ENCODE results near the gene CCDC78. TPM values are rescaled to one million over a fixed set of nuclear protein-coding genes. Genes with fewer than 3 reads are reported as not detected.
A peak's percentile ranks its signal among the peaks of the same experiment; 100 is the strongest.

The CCDC78 gene
- total RNA-seq, 1 donor from 2014 or later, result 0.24 TPM

DNA sequence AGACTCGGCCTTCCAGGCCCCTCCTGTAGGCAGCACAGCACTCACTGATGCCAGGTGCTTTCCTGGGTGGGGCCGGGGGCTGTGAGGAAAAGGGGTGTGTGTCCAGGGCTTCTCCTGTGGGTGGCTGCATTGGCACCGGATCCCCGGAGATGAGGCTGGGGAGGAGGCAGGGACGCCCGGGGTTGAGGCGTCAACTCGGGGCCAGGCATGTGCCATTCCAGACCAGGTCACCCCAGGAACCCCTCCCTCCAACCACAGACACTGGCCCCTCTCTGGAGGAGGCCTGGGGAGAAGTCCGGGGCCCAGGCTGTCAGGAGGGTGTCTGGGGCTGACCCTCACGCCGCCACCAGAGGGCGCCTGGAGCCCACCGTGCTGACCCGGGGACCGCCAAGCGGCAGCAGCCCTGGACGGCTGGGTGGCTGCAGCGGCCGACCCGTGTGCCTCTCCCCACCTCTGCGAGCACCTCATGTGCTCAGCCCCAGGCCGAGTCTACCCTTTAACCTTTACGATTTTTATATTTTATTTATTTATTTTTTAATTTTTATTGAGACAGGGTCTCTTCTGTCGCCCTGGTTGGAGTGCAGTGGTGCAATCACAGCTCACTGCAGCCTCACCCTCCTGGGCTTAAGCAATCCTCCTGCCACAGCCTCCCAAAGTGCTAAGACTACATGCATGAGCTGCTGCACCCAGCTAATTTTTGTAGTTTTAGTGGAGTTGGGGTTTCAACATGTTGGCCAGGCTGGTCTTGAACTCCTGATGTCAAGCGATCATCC, 14.5 kb downstream of the CCDC78 start:
- peak; percentile 54 for DNase-seq (ENCODE audit: low spot score)

DNA sequence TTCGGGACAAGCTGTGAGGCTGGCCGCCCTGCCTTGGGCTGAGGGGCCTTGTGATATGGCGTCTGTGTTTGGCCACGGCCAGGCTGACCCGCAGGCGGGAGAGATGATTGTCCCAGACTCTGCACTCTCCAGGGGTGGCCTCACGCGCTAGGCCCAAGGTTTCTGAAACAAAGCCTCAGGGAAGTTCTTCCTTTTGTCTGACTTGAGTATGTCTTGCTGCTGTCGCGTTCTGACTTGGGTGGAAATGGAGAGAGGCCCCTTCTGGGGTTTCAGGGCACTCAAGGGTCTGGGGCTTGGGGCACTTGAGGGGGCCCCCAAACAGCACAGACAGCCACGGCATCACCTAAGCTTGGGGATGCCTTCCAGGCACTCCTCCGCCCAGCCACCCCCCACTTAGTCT, 15.2 kb downstream of the CCDC78 start:
- DNase-seq (ENCODE audit: low spot score), result no peak

DNA sequence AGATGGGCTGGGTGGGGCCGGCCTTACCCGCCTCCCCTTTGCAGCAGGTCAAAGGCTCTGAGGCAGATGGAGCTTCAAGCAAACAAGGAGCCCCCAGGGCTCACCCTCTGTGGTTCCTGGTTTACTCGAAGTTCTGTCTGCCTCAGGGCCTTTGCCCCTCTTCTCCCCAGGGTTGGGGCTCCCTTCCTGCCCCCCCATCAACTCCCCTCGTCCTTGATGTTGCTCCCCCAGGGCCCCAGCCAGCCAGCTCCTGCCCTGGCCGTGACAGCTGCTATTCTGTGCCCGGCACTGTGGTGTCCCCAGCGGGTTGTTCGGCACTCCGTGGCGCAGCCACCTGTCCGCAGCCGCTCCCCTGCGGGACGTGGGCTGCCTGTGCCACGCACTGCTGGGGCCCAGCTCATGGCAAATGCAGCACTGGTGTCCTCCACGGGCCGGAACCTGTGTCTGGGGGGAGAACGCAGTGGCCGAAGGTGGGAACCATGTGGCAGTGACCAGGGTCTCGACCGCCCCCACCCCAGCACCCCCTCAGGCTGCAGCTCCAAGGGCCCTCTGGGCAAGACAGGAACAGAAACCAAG, 15.7 kb downstream of the CCDC78 start:
- DNase-seq (ENCODE audit: low spot score), result no peak

DNA sequence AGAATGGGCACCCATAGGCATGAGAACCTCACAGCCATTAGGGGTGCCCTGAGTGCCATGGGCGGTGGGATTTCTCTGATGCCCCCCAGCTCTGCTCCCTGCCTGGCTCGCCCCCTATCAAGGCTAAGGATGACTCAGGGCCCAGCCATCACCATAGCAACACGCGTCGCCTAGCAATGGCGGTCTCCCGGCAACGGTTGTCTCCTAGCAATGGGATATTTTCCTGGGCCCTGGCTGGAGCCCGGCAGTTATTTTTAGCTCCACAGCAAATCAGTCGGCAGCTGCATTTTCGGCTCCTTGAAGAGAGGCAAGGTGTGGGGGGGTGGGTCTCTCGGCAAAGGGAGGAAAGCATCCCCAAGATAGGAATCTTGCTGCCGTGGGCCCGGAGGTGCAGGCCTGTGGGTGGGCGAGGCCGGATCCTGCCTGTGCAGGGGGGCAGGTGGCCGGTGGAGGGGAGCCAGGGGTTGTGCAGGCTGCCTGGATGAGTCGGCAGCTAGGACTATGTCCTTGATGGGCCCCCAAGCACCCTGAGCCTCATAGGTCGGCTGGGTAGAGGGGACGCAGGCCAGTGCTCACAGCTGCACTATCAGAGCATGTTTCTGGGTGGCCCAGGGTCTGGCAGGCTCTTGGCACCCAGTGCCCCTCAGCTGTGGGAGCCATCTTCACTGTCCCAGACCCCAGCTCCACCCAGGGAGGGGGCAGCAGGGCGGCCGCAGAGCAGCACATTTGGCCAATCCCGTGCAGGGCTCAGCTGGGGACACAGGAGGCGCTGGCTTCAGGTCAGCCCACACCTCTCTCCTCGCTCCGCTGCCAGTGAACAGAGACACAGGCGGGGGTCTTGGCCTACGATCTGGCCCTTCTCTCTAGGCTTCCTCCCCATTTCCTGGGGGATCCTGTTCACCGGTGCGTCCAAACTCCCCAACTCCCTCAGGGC, 16.4 kb downstream of the CCDC78 start:
- peak; percentile 63 for DNase-seq (ENCODE audit: low spot score)

DNA sequence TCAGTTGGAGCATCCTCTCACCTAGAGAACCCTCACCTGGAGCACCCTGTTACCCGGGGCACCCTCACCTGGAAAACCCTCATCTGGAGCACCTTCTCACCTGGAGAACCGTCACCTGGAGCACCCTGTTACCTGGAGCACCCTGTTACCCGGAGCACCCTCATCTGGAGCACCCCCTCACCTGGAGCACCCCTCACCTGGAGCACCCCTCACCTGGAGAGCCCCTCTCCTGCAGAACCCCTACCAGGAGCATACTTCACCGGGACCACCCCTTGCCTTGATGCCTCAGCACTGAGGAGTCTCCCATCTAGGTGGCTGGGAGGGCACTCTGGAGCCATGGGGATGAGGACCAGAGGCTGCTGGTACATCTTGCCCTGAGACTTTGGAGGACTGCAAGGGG, 17.3 kb downstream of the CCDC78 start:
- no peak for DNase-seq (ENCODE audit: low spot score)

DNA sequence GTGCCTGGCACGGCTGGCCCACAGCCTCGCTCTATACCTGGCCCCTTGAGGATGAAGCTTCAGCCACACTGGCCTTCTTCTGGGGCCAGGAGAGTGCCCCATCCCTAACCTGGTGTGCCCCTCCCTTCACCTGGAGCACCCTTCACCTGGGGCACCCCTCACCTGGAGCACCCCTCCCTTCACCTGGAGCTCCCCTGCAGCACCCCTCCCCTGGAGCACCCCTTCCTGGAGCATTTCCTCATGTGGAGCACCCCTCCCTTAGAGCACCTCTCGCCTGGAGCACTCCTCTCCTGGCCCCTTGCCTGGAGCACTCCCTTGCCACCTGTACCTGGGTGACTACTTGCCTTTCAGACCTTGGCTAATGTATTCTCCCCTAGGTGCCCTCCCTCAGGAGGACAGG, 18.2 kb downstream of the CCDC78 start:
- no peak for DNase-seq (ENCODE audit: low spot score)

DNA sequence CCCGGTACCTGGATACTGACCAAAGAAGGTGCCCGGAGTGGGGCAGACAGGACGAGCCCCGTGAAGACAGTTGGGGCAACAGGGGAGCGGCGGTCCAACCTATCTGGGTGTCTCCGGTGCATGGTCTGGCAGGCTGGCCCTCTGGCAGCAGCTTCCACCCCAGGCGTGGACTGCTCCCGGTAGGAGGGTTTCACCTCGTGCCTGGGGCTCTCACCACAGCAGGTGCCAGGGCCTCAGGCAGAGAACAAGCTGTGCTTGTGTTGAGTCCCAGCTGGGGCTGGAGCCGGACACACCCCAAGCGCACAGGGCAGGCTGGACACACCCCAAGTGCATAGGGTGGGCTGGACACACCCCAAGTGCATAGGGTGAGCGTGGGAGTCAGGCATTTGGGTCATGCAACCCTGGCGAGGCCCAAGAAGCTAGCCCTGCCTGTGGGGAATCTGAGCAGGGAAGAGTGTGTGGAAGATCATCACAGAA, 19.1 kb downstream of the CCDC78 start:
- DNase-seq (ENCODE audit: low spot score), result no peak

DNA sequence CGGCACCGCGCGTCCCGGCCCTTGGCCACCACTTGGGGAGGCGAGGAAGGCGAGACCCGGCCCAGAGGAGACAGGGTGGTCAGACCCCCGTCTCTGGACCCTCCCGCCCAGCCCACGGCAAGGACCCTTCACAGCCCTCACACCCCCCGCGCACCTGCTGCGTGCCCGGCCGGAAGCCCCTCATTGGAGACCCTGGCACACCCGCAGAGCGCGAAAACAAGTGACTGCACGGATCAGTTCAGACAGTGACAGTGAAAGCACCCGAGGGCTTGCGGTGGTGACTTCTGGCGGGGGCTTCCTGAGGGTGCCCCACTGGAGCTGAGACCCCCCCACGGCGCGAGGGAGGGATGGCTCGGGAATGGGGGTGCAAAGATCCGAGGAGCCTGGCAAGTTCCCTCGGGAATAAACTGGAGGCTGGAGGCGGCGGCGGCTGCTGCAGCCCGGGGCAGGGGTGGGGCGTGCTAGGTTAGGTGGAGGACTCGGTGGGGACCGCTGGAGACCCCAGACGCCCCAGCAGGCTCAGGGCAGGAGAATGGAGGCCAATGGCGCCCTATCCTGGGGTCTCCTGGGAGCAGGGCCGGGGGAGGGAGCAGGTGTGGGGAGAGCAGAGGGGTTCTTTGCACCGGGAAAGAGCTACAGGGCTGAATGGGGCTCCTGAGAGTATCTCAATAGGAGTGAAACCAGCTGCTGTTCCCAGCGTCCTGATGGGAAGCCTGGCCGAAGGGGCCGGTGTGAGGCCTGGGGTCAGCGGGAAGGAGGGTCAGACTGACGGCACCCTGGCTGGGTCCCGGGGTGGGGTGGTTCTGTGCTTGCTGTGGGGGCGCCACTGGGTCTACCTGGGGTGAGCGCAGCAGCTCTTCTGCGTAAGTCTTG, 19.8 kb downstream of the CCDC78 start:
- DNase-seq (ENCODE audit: low spot score), result no peak

DNA sequence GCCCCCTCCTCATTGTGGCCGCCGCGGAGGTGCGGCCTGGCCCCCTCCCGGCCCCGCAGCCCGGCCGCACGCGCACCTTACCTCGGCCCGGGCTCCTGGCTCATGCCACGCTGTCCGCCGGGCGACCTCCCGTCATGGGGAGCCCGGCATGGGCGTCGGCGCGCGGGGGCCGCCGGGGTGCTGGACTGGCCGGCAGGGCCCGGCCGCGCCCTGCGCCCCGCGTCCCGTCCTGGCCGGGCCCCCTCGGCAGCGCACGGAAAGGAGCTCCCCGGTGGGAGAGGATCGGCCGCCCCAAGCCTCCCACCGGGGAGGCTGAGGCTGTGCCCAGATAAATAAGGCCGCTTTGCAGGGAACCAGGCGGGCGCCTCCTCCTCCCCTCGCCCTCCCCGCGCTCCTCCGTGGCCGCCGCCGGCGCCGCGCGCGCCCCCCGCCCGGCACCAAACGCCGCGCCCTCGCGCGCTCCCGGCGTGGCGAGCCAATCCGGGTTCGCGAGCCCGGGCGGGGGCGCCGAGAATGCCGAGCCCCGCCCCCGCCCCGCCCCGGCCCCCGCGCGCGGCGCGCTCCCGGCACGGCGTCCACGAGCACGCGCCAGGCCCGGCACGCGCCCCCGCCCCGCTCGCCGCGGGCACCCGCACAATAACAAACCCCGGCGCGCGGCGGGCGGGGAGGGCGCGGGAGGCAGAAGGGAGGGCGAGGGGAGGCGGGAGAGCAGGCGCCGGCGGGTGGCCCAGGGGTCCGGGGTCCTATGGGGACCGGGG, 20.6 kb downstream of the CCDC78 start, which contains the start of gene FBXL16:
Gene FBXL16 (minus strand): TSS at position 371 of the 758 bp plus-strand sequence. CDS start 8,396 bp downstream, outside the sequence.
- DNase-seq (ENCODE audit: low spot score), result no peak

DNA sequence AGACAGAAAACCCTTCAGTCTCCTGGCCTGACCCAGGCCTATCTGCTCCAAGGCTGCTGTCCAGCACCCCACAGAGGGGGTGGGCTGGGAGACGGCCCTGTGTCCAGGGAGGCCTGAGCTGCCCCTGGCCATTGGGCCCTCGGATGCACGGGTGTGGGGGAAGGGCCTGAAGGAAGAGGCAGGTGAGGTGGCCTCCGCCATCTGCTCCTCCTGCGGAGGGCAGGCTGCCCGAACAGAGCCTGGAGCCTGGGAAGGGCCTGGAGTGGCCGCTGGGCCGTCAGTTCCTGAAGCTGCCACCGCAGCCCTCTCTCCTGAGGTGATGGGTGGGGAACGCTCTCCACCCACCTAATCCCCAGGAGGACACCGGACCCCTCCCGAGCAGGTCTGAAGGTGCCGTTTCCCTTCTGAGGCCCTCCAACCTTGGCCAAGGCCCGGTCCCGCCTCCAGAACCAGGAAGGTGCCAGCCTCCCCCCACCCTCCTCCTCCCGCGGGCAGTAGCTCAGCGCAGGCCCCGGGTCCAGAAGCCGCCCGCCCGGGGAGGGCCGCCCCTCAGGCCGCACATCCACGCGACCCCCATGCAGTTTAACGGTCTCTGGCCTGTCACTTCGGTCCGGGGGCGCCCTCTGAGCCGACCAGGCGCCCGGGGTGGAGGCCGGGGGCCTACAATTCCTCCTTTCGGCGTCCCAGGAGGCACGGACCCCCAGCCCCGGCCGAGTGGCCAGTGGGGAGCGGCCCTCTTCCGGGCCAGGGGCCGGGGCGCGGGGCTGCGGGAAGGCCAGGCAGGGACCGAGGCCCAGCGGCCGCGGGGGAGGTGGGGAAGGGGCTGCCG, 21.5 kb downstream of the CCDC78 start:
- DNase-seq (ENCODE audit: low spot score), result no peak

DNA sequence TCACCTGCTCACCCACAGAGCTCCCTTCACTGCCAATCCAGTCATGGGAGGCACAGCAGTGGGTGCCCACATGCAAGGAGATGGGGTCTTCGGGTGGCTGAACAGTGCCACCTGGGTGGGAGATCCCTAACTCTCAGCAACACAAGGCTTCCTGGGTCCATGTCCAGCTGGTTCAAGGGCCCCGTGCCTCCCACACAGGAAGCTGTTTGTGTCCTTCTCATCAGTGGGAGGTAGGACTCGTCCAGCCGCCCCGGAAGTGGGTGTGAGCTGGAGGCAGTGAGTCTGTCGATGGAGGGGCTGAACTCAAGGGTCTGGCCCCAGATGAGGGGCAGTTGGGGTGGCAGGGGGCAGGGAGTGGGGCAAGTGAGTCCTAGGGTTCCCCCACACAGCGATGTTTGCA, 22.2 kb downstream of the CCDC78 start:
- DNase-seq (ENCODE audit: low spot score), result no peak

DNA sequence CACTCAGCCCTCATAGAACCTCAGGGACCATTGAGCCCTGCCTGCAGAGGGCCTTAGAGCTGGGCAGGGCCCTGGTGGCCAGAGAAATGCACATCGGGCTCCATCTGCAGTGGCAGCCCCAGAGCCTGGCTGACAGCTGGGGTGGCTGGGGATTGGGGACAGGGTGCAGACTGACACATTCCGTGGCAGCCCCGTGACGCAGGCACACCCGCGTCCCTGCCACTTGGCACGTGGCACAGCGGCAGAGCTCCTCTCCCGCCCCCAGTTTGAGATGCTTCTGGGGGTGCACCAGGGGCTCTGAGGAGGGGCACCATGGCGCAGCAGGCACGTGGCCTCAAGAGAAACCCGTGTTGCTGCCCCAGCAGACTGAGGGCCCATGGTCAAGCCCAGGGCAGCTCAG, 22.8 kb downstream of the CCDC78 start:
- no peak for DNase-seq (ENCODE audit: low spot score)

DNA sequence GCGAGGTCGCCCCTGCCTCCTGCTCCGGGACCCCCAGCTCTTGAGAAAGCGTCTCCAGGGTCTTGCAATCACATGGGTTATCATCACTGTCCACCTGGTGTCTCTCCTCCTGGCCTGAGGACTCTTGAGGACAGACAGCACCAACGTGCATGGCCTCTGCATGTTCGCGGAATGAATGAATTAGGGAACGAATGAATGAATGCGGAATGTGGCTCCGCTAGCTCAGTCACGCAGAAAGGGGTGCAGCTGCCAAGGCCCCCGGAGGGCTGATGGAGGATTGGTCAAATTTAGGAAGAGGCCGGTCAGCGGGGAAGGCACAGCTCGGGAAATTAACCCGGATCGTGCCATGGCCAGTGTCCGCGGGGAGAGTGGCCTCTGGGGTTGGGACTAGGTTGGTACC, 23.9 kb downstream of the CCDC78 start:
- DNase-seq (ENCODE audit: low spot score), result no peak

DNA sequence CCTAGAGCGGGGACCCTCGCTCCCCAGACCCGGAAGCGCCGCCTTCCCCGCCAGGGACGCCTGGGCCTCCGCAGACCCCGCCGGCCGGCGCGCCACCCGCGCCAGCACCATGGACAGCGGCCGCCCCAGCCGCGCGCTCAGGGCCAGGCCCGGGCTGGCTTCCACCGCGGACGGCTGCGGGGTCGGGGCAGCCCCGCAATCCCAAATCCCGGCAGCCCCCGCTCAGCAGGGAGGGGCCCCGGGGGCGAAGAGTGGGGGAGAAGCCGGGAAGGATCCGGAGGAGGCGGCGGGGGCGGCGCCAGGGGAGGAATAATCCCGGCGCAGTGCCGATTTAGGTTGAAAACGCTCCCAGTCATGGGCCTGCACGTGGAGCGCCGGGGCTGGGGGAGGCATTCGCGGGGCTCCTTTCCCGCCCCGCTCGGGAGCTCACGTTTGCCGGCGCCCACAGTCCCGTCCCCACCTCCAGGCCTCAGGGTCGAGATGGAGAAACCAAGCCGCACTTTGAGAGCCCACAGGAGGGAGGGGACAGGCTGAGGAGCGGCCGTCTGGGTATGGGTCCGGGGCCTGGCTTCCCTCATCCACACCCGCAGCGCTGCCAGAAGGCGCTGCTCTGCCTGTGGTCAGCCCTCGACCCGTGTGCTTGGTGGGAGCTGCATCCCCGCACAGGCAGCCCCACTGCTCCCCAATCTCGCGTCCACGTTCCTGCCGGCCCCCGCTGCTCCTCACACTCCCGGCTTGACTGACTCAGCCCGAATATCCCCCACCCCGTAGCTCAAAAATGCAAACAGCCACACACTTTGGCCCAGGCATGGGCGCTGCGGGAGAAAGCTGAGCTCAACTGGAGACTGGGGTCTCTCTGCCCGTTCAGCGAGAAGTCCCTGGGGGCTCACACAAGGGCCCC, 25.3 kb downstream of the CCDC78 start:
- no peak for DNase-seq (ENCODE audit: low spot score)

DNA sequence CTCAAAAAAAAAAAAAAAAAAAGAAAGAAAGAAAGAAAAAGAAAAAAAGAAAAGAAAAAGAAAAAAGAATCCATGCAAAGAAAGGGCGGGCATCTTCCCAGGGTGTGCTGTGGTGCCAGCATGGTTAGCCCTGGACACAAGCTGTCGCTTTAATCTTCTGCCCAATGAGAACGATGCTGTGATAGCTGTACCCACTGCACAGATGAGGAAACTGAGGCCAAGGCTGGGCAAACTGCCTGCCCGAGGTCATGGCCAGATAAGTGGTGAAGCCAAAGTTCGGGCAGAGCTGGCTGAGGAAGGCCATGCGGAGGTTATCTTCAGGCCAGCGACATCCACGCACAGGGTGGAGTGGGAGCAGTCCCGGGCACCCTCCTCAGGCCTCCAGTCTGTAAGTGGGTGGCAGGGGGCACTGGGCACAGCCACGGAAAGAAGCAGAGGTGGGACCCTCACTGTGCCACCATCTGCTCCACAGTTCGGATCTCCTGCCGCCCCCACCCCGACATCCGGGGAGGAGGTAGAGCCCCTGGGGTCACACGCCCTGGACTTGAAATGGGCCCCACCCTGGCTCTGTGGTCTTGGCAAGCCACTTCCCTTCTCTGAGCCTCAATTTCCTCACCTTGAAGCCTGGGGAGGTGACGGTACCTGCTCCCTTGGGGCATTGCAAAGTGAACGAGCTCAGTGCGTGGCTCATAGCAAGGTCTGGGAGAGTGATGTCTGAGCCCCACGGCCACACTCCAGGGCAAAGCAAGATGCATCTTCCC, 27.2 kb downstream of the CCDC78 start:
- no peak for DNase-seq (ENCODE audit: low spot score)

DNA sequence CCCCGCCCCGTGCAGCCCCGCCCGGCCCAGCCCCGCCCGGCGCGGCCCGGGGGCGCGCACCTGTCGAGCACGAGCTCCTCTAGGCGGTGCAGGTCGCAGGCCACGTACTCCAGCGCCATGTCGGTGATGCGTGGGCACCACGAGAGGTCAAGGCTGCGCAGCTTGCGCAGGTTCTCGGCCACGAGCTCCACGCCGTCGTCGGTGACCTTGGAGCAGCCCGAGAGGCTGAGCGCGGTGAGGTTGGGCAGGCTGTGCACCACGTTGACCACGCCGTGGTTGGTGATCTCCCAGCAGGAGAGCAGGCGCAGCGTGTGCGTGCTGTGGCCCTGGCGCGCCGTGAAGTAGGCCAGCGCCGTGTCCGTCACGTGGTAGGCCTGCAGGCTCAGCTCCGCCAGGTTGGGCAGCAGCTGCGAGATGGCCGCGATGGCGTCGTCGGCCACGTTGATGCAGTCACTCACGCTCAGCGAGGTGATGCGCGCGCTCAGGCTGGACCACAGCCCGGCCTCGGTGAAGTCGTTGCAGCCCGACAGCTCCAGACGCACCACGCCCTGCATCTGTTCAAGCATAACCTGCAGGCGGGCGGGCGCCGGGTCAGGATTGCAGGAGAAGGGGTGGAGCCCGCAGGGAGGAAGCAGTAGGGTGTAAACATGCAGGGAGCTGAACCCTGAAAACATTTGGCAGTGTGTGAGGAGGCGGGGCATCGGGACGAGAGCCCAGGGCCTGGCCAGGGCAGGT, 30.7 kb downstream of the CCDC78 start:
- no peak for DNase-seq (ENCODE audit: low spot score)

DNA sequence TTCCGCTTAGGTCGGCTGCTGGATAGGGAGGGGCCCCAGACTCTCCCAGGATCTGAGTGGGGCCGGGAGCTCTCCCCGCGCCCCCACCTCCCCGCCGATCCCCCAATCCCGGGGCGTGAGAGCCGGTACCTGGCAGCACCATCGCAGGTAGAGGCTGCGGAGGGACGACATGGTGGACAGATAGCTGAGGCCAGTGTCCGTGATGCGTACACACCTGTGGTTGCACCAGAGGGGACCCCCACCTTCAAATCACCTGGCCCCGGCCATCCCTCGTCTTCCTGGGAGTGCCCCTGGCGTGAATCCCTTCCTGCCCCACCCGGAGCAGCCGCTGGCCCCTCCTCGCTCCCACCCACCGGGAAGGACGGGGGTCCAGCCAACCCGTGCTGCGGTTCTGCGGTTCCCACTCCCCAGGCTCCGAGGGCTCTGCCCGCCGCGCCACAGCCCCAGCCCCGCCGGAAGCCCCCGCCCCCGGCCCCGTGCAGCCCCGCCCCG, 31.3 kb downstream of the CCDC78 start:
- DNase-seq (ENCODE audit: low spot score), result no peak
